Activated T-cell treated with anti-CD3 and anti-CD28 coated beads for 1 hour (primary cell): ENCODE results near the gene MED12L.

Source experiments
- DNase-seq: peaks from one replicate; pipeline ENCODE4 v3.0.0-alpha.2; 2020; ENCODE audit warnings: low read depth

MED12L gene

DNA sequence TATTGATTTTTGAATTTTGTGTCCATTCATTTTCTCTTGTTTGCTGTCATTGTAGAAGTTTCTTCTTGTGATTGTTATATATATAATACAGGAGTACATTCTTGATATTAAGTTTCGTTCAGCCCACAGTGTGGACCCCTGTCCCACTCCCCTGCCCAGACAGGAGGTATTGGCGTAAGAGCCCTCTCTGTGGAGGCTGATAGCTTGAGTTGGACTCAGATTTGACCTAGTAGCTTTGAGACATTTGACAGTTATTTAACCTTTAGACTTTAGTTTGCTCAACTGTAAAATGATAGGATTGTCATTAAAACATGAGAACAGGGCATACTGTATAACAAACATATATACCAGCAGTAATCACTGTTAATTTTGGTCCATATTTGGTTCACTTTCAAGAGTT, 90.5 kb downstream of the MED12L start:
- no peak for DNase-seq

DNA sequence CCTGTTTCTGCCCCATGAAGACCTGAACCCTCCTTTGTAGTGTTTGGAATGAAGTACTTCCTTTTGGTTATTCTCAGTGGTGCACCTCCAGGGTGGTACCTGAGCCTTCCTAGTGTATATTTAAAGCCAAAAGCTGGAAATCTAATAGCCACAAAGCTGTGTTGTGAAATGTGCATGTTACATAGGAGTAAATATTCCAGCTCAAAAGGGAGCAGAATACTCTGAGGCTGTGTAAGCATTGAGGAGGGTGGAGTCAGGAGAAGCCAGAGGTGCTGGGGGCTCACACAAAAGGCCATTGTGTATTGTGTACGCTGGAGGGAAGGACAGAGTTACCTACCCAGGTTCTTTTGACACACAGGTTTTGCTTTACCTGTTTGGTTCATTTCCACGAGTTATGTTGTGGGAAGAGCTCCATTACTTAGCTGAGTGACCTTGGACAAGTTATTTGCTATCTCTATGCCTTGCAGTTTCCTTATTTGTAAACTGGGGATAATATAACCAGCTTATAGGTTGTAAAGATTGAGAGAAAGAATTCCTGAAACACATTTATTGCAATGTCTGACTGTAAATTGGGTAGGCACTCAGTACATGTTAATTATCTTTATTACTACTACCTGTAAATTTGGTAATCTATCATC, 92.9 kb downstream of the MED12L start:
- no peak for DNase-seq

DNA sequence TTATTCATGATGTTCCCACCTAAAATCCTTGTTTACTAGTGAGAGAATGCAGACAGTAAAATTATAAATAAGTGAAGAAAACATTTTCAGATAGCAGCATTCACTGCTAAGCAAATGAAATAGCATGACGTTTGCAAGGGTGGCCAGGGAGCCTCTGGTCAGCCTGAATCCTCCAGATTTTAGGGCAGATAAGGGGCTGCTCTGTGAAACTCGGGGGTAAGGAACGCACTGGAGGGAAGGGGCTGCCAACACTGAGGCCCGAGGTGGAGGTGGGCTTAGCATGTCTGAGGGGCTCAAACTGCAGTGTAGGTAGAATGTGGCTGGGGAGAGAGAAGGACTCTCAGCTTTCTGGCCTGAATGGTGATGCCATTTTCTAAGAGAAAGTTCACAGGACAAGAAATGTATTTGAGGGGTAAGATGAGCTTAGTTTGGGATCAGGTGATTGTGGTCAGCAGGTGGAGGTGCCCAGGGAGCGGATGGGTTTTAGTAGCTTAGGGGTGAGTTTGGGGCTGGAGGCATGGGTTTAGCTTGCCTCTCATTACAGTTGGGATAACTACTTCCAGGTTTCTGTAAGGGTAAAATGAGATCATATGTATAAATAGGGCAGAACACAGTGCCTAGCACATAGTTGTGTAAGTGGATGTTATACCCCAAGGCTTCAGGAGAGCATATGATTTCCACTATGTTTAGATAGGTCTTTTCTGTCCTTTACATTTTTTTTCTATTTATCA, 97.0 kb downstream of the MED12L start:
- DNase-seq: no peak

DNA sequence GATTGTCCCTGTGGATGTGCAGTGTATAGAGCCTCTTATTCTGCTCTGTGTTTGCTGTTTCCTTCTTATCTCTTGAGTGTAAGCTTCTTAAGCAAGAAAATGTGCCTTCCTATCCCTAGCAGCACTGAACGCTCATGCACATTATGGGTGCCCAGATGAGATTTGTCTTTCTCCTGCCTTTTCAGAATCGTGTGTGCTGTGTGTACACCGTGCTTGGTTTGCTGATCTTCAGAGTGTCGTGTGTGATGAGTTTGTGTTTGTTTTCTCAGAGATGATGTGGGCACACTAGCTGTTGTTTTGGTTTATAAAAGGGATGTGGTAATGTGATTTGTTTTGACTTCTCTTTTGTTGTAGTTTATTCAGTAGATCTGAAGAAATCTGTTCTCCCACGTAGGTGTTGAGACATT, 97.8 kb downstream of the MED12L start:
- no peak for DNase-seq

DNA sequence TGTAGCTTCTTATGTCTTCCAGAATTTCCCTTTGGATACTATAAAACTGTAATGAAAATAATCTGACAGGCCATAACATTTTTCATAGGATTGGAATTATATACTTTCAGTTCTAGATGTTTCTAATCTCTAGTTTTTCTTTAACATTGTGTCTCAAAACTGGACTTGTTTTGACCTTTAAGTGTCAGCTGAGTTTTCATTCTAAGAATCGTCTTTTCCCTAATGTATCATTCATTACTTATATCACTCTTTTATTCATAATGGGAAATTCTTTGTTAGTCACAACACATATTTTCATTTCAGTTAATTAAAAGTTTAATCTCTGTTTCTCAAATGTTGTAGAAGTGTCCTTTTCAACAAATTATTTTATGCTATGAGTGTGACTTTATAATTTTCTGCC, 105.6 kb downstream of the MED12L start:
- no peak for DNase-seq

DNA sequence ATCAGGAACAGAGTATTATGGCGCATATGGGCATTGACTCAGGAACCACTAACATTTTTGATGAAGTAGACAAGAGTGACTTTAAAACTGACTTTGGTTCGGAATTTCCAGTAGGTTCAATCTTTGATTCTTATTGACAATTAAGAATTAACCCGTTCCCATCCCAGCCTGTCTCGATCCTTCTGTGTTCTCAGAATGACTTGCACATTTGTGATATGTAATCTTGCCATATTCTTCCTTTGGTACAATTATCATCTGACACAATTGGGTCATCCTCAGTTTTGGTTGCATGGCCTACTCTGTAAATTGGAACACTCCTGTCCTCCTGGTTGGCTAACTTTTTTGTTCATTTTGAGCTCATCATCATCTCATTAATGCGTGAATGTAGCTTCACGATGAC, 107.1 kb downstream of the MED12L start:
- no peak for DNase-seq

DNA sequence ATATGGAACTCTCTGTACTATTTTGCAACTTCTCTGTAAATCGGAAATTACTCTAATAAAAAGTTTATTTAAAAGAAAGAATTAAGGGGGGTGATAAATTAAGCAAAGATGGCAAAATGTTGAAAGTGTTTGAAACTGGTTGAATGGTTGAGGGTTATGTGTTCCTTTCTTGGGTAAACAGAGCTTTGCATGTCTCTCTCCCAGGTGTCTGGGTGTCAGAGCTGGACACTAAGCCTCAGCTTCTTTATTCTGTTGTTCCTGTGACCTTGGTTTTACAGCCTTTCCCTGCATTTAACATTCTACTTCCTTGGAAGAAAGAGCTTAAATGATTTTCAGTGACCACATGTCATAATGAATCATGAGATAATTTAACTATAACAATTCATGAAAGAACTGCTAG, 110.4 kb downstream of the MED12L start:
- no peak for DNase-seq

DNA sequence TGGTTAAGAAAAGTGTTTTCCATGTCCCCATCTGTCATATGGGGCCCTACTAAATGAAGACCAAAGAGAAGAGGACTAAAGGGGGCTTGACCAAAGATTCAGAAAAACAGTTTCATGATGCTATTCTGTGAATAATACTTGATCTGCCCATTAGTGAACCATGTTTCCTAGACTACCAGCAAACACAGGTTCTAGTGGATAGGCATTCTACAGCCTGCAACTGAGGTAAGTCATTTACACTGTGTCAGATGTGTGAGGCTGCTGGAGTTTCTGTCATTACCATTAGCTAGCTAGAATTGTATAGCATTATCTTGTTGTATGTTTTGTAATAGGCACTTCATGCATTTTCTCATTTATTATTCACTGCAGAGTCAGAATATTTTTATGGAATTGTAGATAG, 111.0 kb downstream of the MED12L start:
- no peak for DNase-seq

DNA sequence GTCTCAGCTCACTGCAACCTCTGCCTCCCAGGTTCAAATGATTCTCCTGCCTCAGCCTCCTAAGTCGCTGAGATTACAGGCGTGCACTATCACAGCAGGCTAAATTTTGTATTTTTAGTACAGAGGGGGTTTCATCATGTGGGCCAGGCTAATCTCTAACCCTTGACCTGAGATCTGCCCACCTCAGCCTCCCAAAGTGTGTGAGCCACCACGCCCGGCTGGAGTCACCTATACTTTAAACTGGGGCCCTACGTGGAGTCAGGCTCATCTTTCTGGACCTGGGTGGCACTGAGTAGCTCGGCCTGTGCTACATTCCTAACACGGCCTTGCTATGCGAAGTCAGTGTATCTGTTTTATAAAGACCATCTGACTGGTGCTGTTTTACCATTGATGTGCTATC, 111.8 kb downstream of the MED12L start:
- DNase-seq: no peak

DNA sequence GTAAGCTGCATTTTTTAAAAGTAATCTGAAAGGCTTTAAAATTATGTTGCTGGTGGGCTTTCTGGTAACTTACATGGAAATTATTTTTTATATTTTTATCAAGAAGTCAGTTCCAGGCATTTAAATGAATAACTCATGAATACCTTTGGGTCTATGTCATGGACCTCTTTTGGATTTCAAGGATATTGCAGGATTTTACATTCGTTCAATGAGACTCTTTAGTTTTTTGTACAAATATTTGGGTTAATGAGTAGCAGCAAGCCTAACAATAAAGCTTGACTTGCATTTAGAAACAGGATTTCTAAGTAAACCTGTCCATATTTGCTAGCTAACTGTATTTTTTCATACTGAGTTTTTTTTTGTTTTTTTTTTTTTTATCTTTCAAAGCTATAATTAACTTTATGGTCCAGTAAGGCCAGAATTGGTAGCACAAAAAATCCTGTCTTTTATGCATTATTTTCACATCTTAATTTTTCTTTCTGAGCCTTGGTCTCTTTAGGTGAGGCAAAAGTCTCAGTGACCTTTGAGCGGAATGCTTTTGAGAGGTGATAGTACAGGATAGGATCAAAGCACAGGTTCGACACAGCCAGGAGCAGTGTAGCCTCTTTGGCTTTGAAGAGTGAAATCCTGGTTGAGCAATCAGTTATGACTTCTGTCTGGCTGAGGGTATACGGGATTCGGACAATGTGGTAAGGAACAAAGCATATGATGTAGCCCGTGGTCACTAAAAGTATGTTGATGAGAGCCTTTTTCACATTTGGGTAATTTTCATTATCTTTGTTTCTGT, 112.7 kb downstream of the MED12L start:
- no peak for DNase-seq

DNA sequence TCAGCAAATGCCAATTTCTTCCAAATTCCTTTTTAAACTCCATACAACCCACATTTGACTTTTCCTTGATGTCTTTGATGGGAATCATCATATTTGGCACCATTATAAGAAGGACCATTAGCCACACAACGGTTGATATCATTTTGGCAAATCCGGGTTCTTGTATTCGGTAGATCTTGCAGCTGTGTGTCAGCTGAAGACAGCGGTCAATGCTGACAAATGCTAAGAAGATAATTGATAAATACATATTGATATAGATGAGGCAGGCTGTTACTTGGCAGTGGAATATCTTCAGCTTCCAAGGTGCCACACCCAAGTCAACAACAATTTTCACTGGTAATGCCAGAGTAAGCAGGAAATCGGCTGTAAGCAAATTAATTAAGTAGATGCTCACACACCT, 113.4 kb downstream of the MED12L start:
- no peak for DNase-seq

DNA sequence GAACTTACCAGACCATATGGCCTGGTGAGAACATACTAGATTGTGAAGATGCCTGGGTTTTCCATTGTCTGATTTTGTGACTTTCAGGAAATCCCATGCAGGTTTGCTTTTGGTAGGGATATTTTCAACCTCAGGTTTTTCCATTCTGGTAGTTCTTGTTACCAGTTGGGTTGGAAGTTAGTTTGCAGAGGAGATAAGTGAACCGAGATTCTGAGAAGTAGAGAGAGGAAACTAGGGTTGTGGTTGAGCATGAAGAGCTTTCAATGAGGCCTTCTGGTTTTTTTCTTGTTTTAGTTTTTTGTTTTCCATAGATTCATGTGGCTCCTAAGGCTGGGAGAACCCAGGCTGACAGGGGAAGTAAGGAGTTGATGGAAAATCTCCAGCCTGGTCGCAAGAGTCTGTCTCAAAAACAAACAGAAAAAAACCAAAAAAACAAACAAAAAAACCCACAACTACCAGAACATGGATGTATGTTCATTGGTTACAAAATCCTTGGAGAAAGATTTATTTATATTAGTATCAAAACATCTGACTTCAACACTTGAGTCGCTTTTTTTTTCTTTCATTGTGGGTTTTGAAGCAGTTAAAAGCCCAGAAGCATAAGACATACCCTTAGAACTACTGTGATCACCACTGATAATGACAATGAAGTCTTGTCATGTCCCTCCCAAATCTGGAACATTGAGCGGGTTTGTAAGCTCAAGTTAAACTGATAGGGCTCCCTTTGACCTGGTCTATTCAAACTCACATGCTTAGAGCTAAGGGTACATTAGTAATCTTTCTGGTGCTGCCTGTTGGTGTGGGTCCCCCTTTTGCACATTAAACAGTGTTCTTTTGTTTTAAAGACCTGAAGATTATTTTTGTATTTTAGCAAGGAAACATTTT, 114.3 kb downstream of the MED12L start:
- DNase-seq: no peak

DNA sequence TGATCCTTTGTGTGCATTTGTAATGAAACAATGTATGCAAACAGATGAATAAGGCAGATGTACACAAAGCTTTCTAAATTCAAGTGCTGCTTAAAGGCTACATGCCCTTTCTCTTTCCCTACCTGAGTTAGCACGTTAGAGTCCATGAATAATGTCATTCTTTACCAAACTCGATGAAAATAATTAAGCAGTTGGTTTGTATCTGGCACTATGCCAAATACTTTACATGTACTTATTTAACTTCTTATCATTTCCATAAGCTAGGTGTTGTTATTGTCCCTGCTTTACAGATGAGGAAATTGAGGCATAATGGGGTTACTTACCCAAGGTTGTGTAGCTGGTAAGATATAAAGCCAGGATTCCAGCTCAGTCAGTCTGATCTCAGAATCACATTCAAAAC, 115.1 kb downstream of the MED12L start:
- DNase-seq: no peak

DNA sequence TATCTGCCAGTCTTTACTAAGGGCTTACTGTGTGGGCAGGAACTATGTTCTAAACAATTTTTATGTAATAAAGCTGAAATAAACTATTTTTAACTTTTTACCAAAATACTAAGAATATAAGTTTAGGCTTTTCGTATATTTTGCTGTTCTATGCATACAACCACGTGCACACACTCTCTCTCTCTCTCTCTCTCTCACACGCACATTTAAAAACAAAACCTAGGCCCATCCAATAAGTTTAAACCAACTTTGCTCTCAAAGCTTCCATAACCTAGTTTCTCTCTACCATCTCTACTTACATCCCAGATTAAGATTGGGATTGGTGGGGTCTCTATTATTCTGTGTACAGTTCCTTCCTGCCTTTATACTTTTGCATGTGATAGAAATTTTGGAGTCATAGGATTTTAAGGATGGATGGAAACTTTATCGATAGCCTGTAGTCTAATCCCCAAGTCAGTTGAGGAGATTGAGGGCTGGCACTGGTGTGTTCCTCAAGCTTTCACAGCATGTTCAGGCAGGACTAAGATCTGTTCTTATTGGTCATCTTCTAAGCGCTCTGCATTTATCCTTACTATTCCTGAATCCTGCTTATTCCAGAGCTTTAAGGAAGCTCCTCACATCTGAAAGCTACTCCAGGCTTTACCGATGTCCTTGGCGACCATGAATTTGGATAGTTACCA, 115.7 kb downstream of the MED12L start:
- no peak for DNase-seq

DNA sequence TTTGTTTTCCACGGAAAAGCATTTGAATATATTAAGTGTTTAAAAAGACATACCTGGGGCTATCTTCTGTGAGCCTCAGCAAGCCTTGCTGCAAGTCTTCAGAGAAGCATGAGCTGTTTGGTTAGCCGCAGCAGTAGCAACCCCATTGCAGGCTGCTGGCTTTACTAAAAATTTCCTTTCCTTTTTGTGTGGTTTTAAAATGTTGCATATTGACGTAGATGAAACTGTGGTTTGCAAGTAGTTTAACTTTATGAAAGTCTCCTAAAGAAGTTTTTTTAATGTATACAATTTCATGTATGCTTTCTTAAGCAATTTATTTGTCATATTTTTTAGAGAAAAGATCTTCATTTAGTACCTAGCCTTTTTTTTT, 117.6 kb downstream of the MED12L start, which contains the start of gene GPR171:
Gene GPR171, minus strand, starts transcription at position 166 of the 370 bp plus-strand sequence. CDS start 3,830 bp downstream, outside the sequence.
- peak; percentile 39 for DNase-seq

DNA sequence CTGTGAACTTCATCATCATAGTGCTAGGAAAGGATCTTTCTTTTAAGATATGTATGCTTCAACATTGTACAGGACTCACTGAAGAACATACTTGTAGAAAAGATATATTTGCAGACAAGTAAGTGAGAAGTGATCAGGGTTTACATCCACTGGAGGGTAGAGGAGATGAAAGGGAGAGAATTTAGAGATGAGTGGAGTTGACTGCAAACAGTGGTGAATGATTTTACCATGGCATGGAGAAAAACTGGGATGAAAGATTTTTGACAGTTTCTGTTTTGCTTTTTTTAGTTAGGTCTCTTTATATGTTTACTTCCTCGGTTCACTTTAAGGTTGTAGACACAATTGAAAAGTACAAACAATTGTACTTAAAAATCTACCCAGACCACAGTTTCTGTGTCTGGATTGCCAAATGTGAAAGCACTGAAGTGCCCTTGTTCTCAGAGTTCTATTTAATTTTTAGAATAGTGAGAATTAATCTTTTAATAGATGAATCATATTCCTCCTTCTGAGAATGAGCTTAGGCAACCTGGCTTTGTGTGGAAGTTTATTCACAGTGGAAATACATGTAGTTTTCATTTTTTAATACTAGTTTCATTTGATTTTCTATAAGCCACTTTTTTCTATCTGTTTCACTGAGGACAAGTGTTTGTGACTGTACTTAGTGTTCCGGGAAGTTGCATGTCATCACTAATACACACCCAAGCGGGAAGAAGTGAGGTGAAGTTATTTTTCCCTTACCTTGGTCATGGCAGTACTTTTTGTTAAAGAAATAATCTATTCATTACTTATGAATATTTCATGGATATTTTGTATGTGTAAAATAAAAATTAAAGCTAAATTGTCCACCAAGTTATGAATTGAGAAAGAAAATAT, 119.3 kb downstream of the MED12L start:
- DNase-seq: no peak

DNA sequence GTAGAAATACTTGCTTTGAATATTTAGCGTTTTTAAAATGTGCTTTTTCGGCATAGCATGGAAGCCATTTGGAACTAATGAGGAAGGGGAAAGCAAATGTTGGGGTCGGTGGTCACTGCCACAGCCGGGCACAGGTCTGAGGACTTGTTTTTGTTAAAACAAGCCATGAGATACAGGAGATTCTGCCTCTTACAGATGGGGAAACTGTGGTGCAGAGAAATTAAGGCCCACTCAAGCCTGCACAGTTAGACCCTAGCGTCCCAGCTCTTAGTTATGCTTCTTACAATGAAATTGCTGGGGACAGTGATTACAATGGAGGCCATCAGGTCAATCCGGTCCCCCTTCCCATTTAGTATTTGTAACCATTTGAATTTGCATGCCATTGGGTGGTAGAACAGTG, 120.0 kb downstream of the MED12L start:
- no peak for DNase-seq

DNA sequence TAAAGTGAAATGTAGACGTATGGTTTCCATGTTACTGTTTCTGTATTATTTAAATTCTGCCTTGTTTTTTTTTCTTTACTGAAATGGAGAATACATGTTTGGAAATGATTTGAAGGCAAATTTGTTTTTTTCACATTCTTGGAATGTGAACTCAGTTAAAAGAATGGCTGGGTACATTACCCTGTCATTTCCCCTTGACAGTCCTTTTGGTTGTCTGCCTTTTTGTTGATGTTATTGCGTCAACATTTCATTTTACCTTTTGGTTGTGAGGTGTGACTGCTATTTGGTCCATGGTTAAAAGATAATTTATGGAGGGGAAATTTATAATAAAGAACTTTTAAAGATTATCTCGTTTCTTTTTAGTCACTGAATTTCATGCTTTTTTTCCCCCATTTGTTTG, 120.7 kb downstream of the MED12L start:
- DNase-seq: no peak

DNA sequence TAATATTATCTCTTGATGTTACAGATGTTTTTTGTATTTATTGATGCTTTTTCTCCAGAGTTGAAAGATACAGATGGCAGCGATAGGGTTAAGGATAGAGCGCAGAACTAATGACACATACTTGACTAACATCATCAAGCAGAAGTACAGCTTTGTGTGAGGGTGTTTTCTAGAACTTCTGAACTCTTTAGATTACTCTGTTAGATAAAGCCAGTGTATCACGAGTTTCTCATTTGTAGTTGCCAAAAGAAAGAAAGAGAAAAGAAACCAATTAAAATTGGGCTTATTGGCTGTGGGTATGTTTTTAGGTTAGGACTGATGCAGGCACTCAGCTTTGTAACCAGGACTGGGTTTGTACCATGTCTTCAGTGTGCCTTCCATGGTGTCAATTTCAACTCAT, 124.2 kb downstream of the MED12L start:
- no peak for DNase-seq

DNA sequence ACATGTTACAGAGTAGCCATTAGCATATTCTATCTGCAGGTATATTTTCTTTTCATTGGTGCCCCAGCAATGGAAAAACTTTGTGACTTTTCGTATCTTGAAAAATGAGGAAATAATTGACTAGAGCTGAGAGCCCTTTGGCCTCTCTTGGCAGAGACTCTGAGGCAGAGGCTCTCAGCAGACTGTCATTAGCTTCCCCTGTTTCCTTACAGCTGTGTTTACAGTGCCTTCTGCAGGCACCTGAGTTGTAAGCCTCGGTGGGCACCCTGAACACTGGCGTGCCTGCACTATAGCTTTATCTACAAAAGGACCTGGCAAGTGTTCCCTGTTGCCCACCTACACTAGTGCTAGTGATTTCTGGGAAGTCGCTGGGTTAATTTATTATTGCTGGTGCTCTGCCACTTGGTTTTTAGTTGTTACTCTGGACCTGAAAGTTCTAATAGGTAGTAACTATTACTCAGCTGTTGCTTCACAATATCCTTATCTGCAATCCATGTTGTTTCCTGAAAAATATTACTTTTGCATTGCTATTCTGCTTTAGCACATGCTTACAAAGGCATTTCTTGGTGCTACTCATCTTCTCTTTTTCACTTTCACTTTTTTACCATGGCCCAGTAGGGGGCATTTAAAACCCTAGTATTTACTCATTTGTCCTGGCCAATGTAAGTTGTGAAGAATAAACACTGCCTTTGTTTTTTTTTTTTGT, 125.4 kb downstream of the MED12L start:
- no peak for DNase-seq
